Activated naive CD8-positive, alpha-beta T cell treated with anti-CD3 and anti-CD28 coated beads, Interleukin-2, amount 10 ng/mL, durations not matched to agents 7 days and 5 days (primary cell): ENCODE results near the gene NDUFA13. TPM values are rescaled to one million over a fixed set of nuclear protein-coding genes. Genes with fewer than 3 reads are reported as not detected.

Experiments
- ATAC-seq: fragments of 150-1000 bp; cut with Tn5 transposase; one replicate; pipeline ENCODE4 v1.10.0; 2021; ENCODE audit warnings: low read depth, moderate library complexity
- POLR2A ChIA-PET: fragments of 350-600 bp; sonication (Branson Sonifier 250); formaldehyde crosslinking; loops from one replicate; lab custom pipeline; 2021; ENCODE audit warnings: antibody characterized with exemption; lab: Charles Lee
- DNase-seq: peaks from one replicate; pipeline ENCODE4 v3.0.0; 2021
- H3K27ac Mint-ChIP-seq: one replicate; pipeline ENCODE4 v1.8.0; 2022; ENCODE audit warnings: mild to moderate bottlenecking, mixed read lengths
- H3K27me3 Mint-ChIP-seq: one replicate; pipeline ENCODE4 v1.8.0; 2022; ENCODE audit warnings: mild to moderate bottlenecking, moderate library complexity, mixed read lengths
- H3K36me3 Mint-ChIP-seq: one replicate; pipeline ENCODE4 v1.8.0; 2021; ENCODE audit warnings: mild to moderate bottlenecking, mixed read lengths
- H3K4me1 Mint-ChIP-seq: one replicate; pipeline ENCODE4 v1.8.0; 2021; ENCODE audit warnings: mixed read lengths
- H3K4me3 Mint-ChIP-seq: one replicate; pipeline ENCODE4 v1.8.0; 2022; ENCODE audit warnings: mild to moderate bottlenecking, moderate library complexity, mixed read lengths
- H3K9me3 Mint-ChIP-seq: one replicate; pipeline ENCODE4 v1.8.0; 2021; ENCODE audit warnings: mixed read lengths
- total RNA-seq, 2 experiments: library from RNA; stranded (reverse); gene quantifications; one replicate each; pipeline ENCODE4 v1.2.3, GENCODE V29; 2021

NDUFA13 gene
- total RNA-seq, 2 experiments from 2014 or later = 306 to 336 TPM

GRCh38 chr19:19544954-19545591, 29.0 kb downstream of the NDUFA13 start:
- H3K36me3 Mint-ChIP-seq = no peaks in the 10 kb centered on the region
- ATAC-seq = no peak
- no peaks in the 10 kb centered on the region for H3K27me3 Mint-ChIP-seq
- POLR2A ChIA-PET = no interaction called here
- H3K4me3 Mint-ChIP-seq = no peak overlapping the region
- no peaks in the 10 kb centered on the region for H3K9me3 Mint-ChIP-seq
- H3K4me1 Mint-ChIP-seq = peaks cover 13% of the 10 kb centered on the region
- H3K27ac Mint-ChIP-seq = no peak overlapping the region
- DNase-seq = peak; percentile 28

GRCh38 chr19:19545707-19546106, 29.7 kb downstream of the NDUFA13 start:
- no peak overlapping the region for H3K4me3 Mint-ChIP-seq
- peak; percentile 19 for DNase-seq
- no peaks in the 10 kb centered on the region for H3K36me3 Mint-ChIP-seq
- H3K4me1 Mint-ChIP-seq = peaks cover 11% of the 10 kb centered on the region
- no peaks in the 10 kb centered on the region for H3K27me3 Mint-ChIP-seq
- no peak overlapping the region for H3K27ac Mint-ChIP-seq
- ATAC-seq = no peak
- H3K9me3 Mint-ChIP-seq = no peaks in the 10 kb centered on the region
- POLR2A ChIA-PET = no interaction called here

- no peak overlapping the region for H3K4me3 Mint-ChIP-seq
- H3K27ac Mint-ChIP-seq = no peak overlapping the region
- H3K36me3 Mint-ChIP-seq = no peaks in the 10 kb centered on the region
- no peaks in the 10 kb centered on the region for H3K27me3 Mint-ChIP-seq
- ATAC-seq (no peak), DNase-seq (peak; percentile 28)
- POLR2A ChIA-PET = interaction anchor here (1.1 kb wide), 1 partner anchor 319 kb away, joined by 3 read pairs; the partner anchor contains the start of gene ZNF253
- no peaks in the 10 kb centered on the region for H3K9me3 Mint-ChIP-seq
- H3K4me1 Mint-ChIP-seq = peaks cover 8% of the 10 kb centered on the region
Observed at GRCh38 chr19:19546751-19547162, 30.7 kb downstream of the NDUFA13 start.

- no peaks in the 10 kb centered on the region for H3K9me3 Mint-ChIP-seq
- DNase-seq (peak; percentile 25), ATAC-seq (no peak)
- no peak overlapping the region for H3K4me3 Mint-ChIP-seq
- H3K4me1 Mint-ChIP-seq = no peaks in the 10 kb centered on the region
- no peak overlapping the region for H3K27ac Mint-ChIP-seq
- H3K27me3 Mint-ChIP-seq = no peaks in the 10 kb centered on the region
- POLR2A ChIA-PET = interaction anchor here (0.8 kb wide), 1 partner anchor 10 kb away, joined by 3 read pairs; no protein-coding TSS in a partner anchor
- no peaks in the 10 kb centered on the region for H3K36me3 Mint-ChIP-seq
Observed at GRCh38 chr19:19547674-19548336, 31.8 kb downstream of the NDUFA13 start.

- H3K4me1 Mint-ChIP-seq = no peaks in the 10 kb centered on the region
- H3K27me3 Mint-ChIP-seq = no peaks in the 10 kb centered on the region
- DNase-seq (peak; percentile 30), ATAC-seq (no peak)
- POLR2A ChIA-PET = no interaction called here
- H3K9me3 Mint-ChIP-seq = no peaks in the 10 kb centered on the region
- H3K27ac Mint-ChIP-seq = no peak overlapping the region
- no peak overlapping the region for H3K4me3 Mint-ChIP-seq
- no peaks in the 10 kb centered on the region for H3K36me3 Mint-ChIP-seq
Observed at GRCh38 chr19:19548915-19549759, 33.1 kb downstream of the NDUFA13 start.

GRCh38 chr19:19549804-19550464, 33.9 kb downstream of the NDUFA13 start:
- Mint-ChIP-seq H3K27ac (no peak overlapping the region), H3K9me3 (no peaks in the 10 kb centered on the region), H3K4me1 (peaks cover 3% of the 10 kb centered on the region), H3K4me3 (no peak overlapping the region), H3K36me3 (no peaks in the 10 kb centered on the region), H3K27me3 (no peaks in the 10 kb centered on the region)
- ATAC-seq = no peak
- peak; percentile 27 for DNase-seq
- POLR2A ChIA-PET = interaction anchor here (0.5 kb wide), 1 partner anchor 18 kb away, joined by 3 read pairs; no protein-coding TSS in a partner anchor

GRCh38 chr19:19550485-19550929, 34.5 kb downstream of the NDUFA13 start:
- Mint-ChIP-seq H3K4me3 (no peak overlapping the region), H3K9me3 (no peaks in the 10 kb centered on the region), H3K27ac (no peak overlapping the region), H3K36me3 (no peaks in the 10 kb centered on the region), H3K4me1 (peaks cover 3% of the 10 kb centered on the region), H3K27me3 (no peaks in the 10 kb centered on the region)
- DNase-seq (peak; percentile 20), ATAC-seq (no peak)
- POLR2A ChIA-PET = interaction anchor here (0.5 to 1.1 kb wide), 3 partner anchors 18 to 117 kb away, joined by 3 to 8 read pairs (median 3); no protein-coding TSS in a partner anchor

GRCh38 chr19:19550972-19551852, 35.2 kb downstream of the NDUFA13 start:
- DNase-seq (peak; percentile 25), ATAC-seq (no peak)
- POLR2A ChIA-PET = interaction anchor here (0.5 to 1.1 kb wide), 4 partner anchors 75 to 117 kb away, joined by 3 to 8 read pairs (median 4); partner anchors contain the start of gene GMIP
- H3K27me3 Mint-ChIP-seq = no peaks in the 10 kb centered on the region
- H3K36me3 Mint-ChIP-seq = no peaks in the 10 kb centered on the region
- peaks cover 3% of the 10 kb centered on the region for H3K4me1 Mint-ChIP-seq
- no peak overlapping the region for H3K27ac Mint-ChIP-seq
- no peaks in the 10 kb centered on the region for H3K9me3 Mint-ChIP-seq
- no peak overlapping the region for H3K4me3 Mint-ChIP-seq

GRCh38 chr19:19551853-19552192, 35.8 kb downstream of the NDUFA13 start:
- POLR2A ChIA-PET = interaction anchor here (0.5 to 1.1 kb wide), 2 partner anchors 74 to 92 kb away, joined by 4 to 5 read pairs; partner anchors contain the start of gene GMIP
- no peaks in the 10 kb centered on the region for H3K36me3 Mint-ChIP-seq
- H3K9me3 Mint-ChIP-seq = no peaks in the 10 kb centered on the region
- H3K4me3 Mint-ChIP-seq = no peak overlapping the region
- no peak for DNase-seq
- ATAC-seq = no peak
- H3K27ac Mint-ChIP-seq = no peak overlapping the region
- H3K27me3 Mint-ChIP-seq = no peaks in the 10 kb centered on the region
- H3K4me1 Mint-ChIP-seq = peaks cover 3% of the 10 kb centered on the region

GRCh38 chr19:19552798-19553197, 36.8 kb downstream of the NDUFA13 start:
- H3K4me3 Mint-ChIP-seq = no peak overlapping the region
- H3K4me1 Mint-ChIP-seq = peaks cover 3% of the 10 kb centered on the region
- H3K36me3 Mint-ChIP-seq = no peaks in the 10 kb centered on the region
- no peak overlapping the region for H3K27ac Mint-ChIP-seq
- no peaks in the 10 kb centered on the region for H3K27me3 Mint-ChIP-seq
- DNase-seq (no peak), ATAC-seq (no peak)
- H3K9me3 Mint-ChIP-seq = no peaks in the 10 kb centered on the region
- POLR2A ChIA-PET = interaction anchor here (0.7 kb wide), 1 partner anchor 38 kb away, joined by 3 read pairs; no protein-coding TSS in a partner anchor

GRCh38 chr19:19553670-19554069, 37.6 kb downstream of the NDUFA13 start:
- Mint-ChIP-seq H3K4me1 (peaks cover 3% of the 10 kb centered on the region), H3K36me3 (peaks cover 4% of the 10 kb centered on the region), H3K9me3 (no peaks in the 10 kb centered on the region), H3K4me3 (no peak overlapping the region), H3K27ac (peak overlapping the region; percentile 38), H3K27me3 (no peaks in the 10 kb centered on the region)
- no peak for ATAC-seq
- POLR2A ChIA-PET = interaction anchor here (0.8 kb wide), 1 partner anchor 22 kb away, joined by 9 read pairs; no protein-coding TSS in a partner anchor
- DNase-seq = no peak
